Measurements from ENCODE around the gene ERN1. TPM values are rescaled to one million over a fixed set of nuclear protein-coding genes. Genes with fewer than 3 reads are reported as not detected.
A peak's percentile ranks its signal among the peaks of the same experiment; 100 is the strongest.

Gene ERN1
- total and polyA plus RNA-seq, 2 experiments from 2014 or later: 8.9 to 12.4 TPM

DNA sequence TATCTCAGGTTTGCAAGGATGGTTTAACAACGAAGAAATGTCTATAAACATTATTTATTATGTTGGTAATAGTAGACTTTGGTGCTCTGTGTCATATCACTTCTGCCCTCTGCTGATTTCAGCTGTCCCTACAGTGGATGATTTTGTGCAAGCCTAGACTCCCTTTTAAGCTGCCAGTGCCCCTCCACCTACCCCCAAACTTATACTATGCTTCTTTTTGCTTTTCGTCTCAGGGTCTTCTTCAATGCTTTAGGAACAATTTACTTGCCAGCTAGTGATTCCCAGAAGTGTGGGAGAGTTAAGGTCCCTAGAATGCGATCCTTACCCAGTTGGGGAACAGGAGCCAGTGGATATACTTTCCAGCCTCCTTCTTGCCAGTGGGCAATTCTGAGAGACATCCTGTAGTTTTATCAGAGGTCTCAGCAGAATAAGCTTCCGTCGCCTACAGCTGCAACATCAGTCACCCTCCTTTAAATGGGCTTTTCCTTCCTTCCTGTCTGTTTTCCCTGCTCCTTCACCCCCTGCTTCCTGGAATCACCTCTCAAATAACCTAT is 113.6 kb downstream of the ERN1 start:
- Histone ChIP-seq H3K27me3 (no peaks in the 10 kb centered on the region), H3K4me3 (no peak overlapping the region), H3K27ac (no peak overlapping the region), H3K36me3 (no peaks in the 10 kb centered on the region), H3K9me3 (ENCODE audit: low read depth) (no peaks in the 10 kb centered on the region), H3K4me1 (ENCODE audit: low read depth) (no peaks in the 10 kb centered on the region)
- DNase-seq (ENCODE audit: low read depth in 1 of 2, low spot score in 1 of 2): no peak
- TF ChIP-seq, protein P1, sequence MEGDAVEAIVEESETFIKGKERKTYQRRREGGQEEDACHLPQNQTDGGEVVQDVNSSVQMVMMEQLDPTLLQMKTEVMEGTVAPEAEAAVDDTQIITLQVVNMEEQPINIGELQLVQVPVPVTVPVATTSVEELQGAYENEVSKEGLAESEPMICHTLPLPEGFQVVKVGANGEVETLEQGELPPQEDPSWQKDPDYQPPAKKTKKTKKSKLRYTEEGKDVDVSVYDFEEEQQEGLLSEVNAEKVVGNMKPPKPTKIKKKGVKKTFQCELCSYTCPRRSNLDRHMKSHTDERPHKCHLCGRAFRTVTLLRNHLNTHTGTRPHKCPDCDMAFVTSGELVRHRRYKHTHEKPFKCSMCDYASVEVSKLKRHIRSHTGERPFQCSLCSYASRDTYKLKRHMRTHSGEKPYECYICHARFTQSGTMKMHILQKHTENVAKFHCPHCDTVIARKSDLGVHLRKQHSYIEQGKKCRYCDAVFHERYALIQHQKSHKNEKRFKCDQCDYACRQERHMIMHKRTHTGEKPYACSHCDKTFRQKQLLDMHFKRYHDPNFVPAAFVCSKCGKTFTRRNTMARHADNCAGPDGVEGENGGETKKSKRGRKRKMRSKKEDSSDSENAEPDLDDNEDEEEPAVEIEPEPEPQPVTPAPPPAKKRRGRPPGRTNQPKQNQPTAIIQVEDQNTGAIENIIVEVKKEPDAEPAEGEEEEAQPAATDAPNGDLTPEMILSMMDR (IDR thresholded peaks at IDR 0.05; ENCODE audit: low read depth, low read length): peak; percentile 20

DNA sequence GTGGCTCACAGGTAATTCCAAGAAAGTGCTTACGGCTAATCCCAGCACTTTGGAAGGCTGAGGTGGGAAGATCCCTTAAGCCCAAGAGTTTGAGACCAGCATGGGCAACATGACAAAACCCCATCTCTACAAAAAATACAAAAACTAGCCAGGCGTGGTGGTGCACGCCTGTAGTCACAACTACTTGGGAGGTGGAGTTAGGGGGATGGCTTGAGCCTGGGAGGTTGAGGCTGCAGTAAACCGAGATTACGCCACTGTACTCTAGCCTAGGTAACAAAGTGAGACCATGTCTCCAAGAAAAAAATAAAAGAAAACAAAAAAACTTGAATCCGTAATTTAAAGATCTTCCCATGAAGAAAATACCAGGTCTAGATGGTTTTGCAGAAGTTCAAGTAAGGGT is 114.5 kb downstream of the ERN1 start:
- H3K4me3 ChIP-seq: no peak overlapping the region
- H3K9me3 ChIP-seq (ENCODE audit: low read depth): no peaks in the 10 kb centered on the region
- H3K27ac ChIP-seq: no peak overlapping the region
- no peaks in the 10 kb centered on the region for H3K36me3 ChIP-seq
- H3K4me1 ChIP-seq (ENCODE audit: low read depth): no peaks in the 10 kb centered on the region
- H3K27me3 ChIP-seq: no peaks in the 10 kb centered on the region
- TF ChIP-seq, protein P1 (IDR thresholded peaks at IDR 0.05; ENCODE audit: low read depth, low read length): no peak
- no peak for DNase-seq (ENCODE audit: low read depth in 1 of 2, low spot score in 1 of 2)

DNA sequence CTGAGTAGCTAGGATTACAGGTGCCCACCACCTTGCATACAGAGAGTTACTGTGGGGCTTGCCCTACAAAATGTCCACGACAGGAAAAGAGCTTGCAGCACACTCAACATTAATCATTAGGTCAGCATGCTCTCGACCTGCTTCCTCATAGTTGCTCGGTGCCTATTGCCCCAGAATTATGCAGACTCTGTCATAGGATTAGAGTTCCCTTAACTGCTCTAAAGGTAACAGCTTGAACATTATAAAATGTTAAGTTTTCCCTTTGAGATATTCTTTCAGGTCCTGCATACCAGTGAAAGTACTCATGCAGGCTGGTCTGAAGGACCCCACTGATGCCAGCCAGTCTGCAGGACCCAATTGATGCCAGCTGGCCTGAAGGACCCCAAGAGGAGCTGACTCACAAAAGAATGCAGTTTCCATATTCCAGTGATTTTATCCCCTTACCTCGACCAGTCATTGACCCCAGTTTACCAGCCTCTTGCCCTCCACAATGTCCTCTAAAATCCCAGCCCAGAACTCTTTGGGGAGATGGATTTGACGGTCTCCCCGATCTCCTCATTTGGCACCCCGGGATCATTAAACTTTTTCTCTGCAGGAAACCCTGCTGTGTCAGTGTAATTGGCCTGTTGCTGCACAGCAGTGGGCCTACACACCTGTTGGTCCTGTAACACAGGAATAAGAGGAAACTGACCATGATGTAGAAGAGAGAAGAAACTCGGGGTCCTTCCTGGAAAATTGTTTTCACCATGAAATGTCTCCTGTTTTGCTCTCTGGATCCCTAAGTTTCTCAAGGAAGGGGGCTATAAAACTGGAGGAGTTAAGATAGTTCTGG is 120.2 kb downstream of the ERN1 start:
- H3K27ac ChIP-seq: no peak overlapping the region
- H3K4me1 ChIP-seq (ENCODE audit: low read depth): no peaks in the 10 kb centered on the region
- no peaks in the 10 kb centered on the region for H3K36me3 ChIP-seq
- no peaks in the 10 kb centered on the region for H3K9me3 ChIP-seq (ENCODE audit: low read depth)
- TF ChIP-seq, protein P1 (IDR thresholded peaks at IDR 0.05; ENCODE audit: low read depth, low read length): no peak
- H3K27me3 ChIP-seq: no peaks in the 10 kb centered on the region
- DNase-seq (ENCODE audit: low read depth in 1 of 2, low spot score in 1 of 2): no peak
- no peak overlapping the region for H3K4me3 ChIP-seq

DNA sequence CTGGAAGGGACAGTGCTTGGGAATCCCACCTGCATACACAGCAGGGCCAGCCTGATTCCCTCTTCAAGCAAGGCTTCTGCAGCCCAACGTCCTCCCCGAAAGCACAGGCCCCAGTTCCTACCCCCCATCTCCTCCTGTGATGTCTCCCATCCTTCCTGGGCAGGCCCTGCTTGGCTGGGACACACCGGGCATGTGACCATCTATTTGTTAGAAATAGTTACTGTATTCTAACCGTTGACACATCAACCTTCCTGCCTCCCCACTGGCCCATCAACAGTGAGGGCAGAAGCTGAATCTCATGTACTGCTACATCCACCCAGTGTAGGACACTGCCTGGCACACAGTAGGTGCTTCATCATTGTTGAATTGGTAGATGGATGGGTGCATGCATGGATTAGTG is 121.1 kb downstream of the ERN1 start:
- TF ChIP-seq, protein P1 (IDR thresholded peaks at IDR 0.05; ENCODE audit: low read depth, low read length): no peak
- Histone ChIP-seq H3K9me3 (ENCODE audit: low read depth) (no peaks in the 10 kb centered on the region), H3K4me1 (ENCODE audit: low read depth) (no peaks in the 10 kb centered on the region), H3K27ac (no peak overlapping the region), H3K36me3 (no peaks in the 10 kb centered on the region), H3K4me3 (no peak overlapping the region), H3K27me3 (no peaks in the 10 kb centered on the region)
- no peak for DNase-seq (ENCODE audit: low read depth in 1 of 2, low spot score in 1 of 2)

DNA sequence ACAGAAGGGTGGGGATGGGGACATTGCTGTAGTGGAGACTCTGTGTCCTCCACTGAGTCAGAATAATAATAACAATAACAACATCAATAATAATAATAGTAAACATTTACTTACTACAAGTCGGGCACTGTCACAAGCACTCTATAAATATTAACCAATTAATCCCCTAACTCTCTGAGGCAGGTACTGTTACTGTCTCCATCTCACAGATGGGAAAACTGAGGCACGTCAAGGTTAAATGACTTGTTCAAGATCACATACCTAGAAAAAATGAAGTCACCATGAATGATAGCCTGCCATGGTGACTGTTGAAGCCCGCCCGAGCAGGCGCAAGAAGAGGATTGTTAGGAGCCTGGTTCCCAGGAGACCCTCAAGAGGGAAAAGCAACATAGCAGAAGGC is 121.6 kb downstream of the ERN1 start:
- H3K4me3 ChIP-seq: no peak overlapping the region
- H3K9me3 ChIP-seq (ENCODE audit: low read depth): no peaks in the 10 kb centered on the region
- H3K27ac ChIP-seq: no peak overlapping the region
- H3K4me1 ChIP-seq (ENCODE audit: low read depth): no peaks in the 10 kb centered on the region
- H3K36me3 ChIP-seq: no peaks in the 10 kb centered on the region
- H3K27me3 ChIP-seq: no peaks in the 10 kb centered on the region
- no peak for DNase-seq (ENCODE audit: low read depth in 1 of 2, low spot score in 1 of 2)
- TF ChIP-seq, protein P1 (IDR thresholded peaks at IDR 0.05; ENCODE audit: low read depth, low read length): no peak

Data from cardiac muscle cell (in vitro differentiated cells and primary cell).